Endothelial cell of hepatic sinusoid (primary cell): ENCODE measurements around the gene NR2F1.
"Not testable (repeated sequence)": the region's sequence is repeated elsewhere in the genome, so short reads cannot be mapped to it uniquely, and the experiment has no call there.

ENCODE experiments used
- in situ Hi-C: cut with HindIII; loops from 2 replicates; pipeline ENCODE4 v1.10.0; 2017; ENCODE audit warnings: low sequenced_read_pairs

NR2F1 gene

DNA sequence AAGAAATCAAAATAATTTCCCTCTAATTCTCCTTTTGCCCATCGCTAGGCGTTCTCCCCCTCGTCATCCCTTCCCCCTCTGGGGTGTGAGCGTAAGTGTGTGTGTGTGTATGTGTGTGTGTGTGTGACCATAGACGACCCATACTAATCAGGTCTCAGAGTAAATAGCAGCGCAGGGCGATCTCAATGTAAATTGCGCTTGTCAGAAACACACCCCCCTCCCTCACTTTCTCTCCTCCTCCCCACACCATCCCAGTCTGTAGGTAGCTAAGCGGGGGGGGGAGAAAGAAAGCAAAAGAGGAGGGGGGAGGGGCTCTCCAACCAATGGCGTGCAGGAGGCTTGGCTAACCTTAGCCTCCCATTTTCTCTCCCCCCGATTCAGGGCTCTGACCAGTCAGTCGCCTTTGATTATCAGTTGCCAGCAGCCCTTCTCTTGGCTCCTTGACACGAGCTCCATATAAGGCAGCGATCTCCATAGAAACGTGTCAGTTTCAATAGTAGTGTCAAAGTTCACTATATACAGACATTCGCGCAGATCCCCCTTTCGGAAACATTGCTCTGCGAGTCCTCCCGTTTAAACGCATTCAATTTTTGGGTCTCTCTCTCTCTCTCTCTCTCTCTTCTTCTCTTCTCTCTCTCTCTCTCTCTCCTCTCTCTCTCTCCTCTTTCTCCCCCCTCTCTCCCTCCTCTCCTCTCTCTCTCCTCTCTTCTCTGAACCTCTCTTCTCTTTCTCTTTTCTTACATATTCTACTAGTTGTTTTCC, at the start of gene NR2F1:
Gene NR2F1, plus strand, starts transcription at position 546 of the 762 bp plus-strand sequence. CDS start 1,802 bp downstream, outside the sequence.
- in situ Hi-C loops = no loop called here

DNA sequence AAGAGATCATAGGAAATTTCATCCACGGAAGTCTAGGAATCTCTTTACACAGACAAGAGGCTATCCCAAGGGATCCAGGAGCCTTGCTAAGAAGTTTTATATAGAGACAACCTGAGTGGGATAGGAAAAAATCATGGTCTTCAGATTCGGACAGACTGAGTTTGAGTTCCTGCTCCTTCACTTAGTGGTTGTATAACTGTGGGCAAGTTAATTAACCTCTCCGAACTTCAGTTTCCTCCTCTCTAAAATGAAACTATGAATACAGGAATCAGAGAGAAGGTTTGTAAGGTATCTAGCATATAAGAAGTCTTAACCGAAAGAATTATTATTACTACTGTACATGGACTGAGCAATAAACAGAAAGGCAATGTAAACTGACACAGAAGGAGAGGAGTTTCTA, 37.1 kb upstream of the NR2F1 start:
- in situ Hi-C loops = no loop called here

DNA sequence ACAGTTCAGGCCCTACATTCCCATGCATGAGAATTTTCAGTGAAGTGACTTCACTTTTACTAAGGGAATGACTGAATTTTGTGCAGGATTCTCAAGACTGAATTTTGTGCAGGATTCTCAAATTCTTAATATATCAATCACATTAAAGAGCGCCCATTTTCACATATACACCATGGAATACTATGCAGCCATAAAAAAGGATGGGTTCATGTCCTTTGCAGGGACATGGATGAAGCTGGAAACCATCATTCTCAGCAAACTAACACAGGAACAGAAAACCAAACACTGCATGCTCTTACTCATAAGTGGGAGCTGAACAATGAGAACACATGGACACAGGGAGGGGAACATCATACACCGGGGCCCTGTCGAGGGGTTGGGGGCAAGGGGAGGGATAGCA, 33.4 kb upstream of the NR2F1 start:
- in situ Hi-C loops = not testable (repeated sequence)

DNA sequence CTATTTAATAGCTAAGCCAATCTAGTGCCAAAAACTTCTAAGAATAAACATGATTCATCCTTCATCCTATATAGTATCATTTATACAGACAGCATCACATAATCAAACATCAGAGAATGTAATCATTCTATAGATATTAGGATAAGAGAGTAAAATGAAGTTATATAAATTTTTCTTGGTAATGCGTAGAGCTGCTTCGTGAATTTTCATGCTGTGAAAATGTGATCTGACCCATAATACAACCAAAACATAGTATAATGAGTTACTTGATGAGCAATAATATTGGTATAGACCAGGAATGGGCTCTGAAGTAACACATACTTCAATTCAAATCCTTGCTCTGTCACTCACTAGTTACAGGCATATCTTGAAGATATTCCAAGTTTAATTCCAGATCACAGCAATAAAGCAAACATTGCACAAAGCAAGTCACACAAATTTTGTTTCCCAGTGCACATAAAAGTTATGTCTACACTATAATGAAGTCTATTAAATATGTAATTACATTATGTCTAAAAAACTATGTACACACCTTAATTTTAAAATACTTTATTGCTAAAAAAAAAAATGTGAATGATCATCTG, 25.9 kb upstream of the NR2F1 start:
- in situ Hi-C loops = no loop called here

DNA sequence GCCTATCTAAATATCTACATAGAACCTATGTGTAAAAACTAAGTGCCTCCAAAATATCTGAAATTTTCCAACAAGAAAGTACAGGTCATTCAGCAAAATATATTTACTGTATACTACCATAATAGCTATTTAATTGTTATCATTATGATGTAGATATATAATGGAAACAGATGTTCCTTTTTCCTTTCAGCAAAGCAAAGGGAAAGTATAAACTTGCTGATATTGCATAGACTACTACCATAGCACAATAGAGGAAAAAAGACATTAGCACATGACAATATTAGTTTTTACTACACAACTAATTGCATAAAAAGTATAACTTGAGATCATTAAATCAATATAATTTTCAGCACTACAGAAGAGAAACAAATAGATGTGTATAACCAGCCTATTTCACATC, 16.9 kb upstream of the NR2F1 start:
- in situ Hi-C loops = no loop called here

DNA sequence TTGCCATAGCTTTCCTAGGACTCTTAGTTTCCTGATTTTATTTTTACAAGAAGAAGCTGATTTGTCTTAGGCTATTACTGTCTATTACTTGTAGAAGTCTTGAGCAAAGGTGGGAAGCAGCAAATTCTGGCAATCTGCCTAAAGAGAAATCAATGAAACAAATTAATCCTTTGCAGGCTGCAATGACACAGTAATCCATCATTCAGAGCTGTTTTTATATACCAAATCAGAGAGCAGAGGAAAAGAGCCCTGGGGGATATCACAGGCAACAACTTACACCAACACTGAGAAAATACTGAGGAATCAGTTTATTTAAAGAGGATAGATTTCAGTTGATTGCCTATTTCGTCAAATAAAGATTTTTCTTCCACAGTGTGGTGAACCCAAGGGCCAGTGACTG, 15.6 kb upstream of the NR2F1 start:
- in situ Hi-C loops = no loop called here

DNA sequence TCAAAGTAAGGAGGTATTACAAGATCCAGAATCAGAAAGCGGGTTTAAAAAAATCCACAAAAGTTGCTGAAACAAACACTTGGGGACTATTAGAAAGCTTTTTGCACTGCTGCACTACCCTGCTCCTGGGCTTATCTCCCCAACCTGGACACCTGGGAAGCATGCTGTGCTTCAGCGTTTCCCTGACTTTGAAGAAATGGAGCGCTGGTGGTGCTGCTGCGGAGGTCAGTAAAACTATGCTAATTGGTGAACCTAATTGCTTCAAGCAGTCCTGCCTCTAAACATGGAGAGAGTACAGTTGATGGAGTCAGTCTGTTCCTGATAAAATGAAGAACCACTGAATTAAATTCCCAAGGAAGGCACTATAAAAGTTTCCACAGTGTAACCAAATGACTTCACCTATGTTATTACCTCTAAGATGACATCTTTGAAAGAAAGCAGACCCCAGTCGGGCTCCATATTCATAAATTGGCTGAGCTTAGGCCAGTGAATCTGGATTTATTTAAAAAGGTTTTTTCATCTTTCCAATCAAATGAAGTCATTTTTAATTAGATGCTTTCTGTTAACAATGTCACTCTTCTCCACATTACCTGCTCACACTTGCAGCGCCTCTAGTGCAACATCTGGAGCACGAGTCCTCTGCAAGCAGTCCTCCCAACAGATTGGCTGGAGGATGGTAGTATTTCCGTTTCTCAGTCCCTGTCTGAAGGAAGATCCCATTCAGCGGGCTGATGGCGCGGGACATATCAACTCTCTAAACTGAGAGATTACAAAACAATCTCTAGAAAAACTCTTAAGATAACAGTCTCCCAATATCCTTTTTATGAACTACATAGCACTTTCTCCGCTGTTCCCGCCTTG, 13.5 kb upstream of the NR2F1 start:
- in situ Hi-C loops = no loop called here

DNA sequence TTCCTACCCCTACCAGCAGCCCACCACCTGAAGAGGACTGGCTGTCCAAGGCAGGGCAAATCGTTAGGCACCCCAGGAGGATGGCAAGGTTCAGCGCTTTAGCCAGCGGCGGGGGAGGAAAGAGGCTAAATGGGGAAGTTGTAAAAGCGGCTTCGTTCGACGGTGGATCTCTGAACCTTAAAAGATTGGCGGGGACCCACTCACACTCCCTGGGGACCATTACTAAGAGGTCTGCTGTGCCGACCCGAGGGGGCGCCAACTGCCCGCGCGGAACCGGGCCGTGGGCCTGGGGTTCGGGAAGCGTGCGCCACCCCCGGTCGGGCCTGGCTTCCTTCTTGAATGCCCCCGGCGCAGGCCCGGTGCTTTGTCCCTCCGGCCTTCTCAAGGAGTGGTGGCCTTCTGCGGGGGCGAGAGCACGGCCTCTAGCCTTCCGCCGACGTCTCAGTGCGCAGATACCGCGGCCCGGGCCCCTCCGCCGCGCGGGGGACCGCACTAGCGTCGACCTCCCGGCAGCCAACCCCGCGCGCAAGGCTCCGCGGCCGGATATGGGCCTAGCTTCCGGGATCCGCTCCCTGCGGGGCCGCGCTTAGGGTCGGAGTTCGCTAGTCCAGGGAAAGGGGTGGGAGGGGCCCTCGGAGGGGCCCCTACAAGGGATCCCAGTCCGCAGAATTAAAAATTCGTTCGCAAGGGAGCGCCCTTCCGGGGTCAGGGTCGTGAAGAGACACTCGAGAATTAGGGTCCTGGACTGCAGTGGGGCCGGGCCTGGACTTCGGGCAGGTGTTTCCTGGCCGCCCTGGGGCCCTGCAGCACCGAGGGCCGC, 12.5 kb upstream of the NR2F1 start:
- in situ Hi-C loops = no loop called here

DNA sequence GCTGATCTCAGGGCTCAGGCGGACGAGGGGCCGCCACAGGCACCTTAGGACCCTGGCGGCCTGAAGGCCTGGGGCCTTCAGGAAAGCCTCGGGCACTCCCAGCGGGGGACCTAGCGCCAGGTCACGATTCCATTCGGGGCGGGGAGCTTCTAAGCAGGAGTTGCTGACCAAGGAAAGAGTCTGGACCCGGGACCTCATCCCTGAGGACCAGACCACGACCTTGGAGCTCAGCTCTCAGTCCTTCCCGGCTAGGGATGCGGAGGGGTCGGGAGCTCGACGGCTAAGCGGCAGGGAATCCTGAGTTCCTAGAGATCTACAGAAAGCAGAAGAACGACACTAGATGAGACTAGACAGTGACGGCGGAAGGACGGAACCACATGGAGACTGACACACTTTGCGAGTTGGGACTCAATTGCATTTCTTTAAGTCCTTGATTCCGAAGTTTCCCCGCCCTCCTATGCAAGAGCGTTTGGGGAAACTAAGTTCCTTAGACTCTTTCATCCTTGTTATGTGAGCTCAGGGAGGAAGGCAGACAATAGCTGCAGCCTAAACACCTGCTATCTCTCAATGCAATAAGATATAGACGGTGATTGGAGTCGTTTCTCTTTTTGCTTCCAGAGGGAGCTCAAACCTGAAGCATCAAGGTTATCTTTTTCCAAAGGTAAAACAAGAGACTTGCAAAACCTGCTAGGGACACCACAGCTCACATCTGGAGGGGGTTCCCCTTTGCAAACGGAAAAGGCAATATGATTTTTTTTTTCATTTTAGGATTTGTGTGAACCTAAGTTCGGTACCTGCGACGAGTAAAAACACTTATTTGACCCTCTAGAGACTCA, 11.7 kb upstream of the NR2F1 start:
- in situ Hi-C loops = no loop called here

DNA sequence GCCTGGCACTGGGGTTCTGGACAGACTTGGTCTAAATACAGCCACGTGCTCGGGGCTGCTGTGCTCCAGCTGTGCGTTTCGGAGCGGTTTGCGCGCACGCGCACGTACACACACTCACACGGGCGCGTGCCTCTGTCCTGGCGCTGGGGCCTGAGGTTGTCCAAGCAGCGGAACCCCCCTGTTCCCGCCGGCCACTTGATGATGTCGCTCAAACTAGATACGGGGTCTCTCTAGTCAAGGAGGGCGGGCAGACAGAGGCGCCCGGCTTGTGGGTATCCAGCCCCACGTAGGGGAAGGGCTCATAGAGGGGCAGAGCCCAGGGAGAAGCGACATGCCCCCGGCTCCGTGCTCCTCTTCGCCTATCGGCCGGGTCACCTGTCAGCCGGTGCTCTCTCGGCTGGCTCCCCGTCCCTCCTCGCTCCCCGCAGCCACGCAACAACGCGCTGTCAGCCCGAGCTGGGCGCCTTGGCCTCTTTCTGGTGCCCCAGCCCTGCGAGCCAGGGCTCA, 10.9 kb upstream of the NR2F1 start:
- in situ Hi-C loops = no loop called here

DNA sequence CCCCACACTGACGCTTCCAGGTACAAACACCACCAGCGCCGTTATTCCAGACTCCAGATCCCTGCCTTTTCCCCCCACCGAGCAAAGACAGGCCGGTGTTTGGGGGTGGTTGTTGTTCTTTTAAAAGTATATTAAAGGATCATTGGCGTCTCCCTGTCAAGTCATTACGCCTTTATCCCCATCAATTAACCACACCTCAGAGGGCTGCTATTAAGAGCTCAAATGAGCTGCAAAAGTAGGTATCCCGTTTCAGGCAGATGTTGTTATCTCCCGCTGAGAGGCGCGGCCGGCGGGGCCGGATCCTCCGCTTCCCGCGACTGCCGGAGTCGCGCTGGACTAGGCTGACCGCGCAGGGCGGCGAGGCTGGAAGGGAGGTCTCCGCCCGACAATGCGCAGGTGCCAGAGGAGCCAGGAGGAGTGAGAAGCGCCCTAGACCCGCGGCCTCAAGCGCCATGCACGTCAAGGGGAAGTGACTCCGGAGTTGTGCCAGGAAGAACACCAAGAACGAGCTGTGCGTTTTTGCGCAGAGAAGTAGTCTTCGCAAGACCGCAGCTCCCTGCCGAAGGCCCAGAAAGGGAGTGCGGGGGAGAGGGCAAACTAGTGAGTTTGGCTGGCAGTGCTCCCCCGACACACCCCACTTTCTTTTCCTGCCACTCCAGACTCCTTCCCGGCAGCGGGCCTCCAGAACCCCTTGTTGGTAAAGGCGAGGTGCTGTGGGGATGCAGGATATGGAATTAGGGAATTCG, 10.2 kb upstream of the NR2F1 start:
- in situ Hi-C loops = no loop called here

DNA sequence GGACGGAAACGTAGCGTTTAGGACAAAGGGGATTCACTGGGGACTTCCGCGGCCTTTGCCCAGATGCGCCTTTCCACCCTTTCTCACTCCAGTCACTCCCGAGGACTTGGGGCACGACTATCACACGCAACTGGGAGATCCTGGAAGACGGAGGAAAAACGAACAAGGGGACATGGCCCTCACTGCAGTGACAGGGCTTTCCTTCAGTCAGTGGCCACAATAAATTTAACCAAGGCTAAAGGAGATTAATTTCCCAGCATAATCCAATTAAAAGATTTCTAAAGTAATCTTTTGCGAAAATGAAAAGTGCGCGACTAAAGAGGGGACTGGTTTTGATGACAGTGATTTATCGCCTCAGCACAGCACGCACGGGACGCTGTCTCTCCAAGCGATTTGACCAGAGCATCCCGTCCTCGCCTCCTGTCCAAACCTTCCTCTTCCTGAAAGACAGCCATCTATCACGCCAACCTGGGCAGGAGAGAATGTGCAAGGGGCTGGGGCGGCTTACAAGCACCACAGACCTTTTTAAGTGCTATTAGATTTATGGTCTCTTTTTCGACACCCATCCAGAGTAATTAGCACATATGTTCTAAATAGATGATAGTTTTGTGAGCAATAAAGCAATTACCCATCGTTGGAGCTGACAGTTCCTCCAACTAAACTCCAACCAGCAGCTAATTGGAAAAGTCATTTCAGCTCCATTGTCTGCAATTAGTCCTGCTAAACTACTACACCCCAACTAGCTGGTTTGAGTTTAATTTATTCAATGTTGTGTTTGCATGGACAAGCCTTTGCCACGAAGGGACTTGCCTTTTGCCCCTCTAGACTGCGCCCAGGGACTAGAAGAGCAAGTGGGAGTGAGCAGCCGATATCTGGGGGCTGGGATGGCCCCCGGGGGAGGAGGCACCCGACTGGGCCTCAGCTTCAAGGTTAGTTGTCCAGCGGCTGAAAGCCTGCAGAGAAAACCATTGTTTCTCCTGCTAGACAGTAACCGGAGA, 9.4 kb upstream of the NR2F1 start:
- in situ Hi-C loops = no loop called here

DNA sequence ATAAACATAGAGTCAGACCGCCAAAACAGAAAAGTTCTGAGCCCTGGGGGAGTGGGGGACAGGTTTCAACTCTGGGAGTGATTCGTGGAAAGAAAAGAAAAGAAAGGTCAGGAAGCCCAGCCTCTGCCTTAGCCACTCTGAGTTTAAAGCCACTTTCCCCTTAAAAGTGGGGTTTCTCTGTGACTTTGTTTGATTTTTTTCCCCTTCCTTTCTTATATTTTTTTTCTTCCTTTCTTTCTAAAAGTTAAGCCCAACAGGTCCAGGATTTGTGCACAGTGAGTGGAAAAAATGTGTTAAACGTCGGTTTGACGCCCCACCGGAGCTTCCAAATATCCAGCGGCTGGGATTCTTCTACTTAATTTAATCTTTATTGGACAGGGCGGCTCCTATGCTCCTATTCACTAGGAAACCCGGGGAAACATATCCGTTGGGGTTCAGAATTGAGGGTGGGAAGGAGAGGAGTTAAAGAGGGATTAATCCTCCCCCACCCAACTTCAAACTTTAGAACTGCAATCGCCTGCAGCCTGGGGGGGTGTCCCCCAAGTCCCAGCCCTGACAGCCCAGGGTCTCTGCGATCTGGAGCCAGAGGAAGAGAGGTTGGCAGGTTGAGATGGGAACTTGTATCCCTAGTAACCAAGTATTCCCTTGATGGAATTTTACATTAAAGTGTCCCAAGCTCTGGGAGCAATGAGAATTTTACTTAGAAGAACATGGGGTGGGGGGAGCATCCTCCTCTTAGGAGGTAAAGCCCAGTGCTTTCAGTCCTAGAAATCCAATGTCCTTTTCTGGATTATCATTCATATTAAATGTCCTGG, 8.3 kb upstream of the NR2F1 start:
- in situ Hi-C loops = no loop called here

DNA sequence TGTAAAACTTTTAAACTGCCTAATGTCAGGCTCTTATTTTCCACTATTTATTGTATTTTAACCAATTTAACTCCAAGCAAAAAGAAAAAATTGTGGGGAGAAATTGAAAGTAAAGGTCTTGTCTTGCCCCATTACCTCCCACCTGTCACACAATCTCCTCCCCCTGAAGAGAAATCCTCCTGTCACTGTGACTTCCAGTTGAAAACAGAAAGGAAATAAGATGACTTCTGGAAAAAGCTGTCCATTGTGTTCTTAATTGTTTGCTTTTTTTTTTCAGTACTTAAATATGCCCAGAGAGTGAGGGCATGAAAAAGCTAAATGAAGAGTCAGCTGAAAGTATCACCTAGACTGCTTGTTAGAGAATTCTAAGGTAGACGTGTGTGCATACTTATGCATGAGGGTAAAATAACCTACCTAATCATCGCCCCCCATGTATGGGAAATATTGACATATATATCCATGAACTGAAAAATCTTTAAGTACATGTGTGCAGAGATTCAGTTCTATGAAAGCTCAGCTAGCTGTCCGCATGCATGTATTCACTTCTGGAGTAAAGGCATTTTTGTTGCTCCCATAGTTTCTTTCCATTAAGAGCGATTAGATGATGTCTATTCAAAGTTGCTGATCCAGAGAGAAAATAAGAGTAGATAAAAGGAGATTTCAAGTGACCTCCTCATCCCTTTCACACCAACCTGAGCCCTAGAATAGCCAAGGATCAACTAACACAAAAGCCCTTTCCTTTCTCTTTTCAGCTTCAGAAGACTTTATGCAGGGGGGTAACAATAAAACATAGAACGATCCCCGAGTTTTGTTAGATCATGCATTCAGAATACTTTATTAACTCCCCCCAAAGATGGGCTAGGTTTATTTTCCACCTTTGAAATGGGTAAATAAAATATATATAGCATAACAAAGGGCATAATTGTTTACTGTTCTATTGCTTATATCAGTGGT, 7.3 kb upstream of the NR2F1 start:
- in situ Hi-C loops = no loop called here

DNA sequence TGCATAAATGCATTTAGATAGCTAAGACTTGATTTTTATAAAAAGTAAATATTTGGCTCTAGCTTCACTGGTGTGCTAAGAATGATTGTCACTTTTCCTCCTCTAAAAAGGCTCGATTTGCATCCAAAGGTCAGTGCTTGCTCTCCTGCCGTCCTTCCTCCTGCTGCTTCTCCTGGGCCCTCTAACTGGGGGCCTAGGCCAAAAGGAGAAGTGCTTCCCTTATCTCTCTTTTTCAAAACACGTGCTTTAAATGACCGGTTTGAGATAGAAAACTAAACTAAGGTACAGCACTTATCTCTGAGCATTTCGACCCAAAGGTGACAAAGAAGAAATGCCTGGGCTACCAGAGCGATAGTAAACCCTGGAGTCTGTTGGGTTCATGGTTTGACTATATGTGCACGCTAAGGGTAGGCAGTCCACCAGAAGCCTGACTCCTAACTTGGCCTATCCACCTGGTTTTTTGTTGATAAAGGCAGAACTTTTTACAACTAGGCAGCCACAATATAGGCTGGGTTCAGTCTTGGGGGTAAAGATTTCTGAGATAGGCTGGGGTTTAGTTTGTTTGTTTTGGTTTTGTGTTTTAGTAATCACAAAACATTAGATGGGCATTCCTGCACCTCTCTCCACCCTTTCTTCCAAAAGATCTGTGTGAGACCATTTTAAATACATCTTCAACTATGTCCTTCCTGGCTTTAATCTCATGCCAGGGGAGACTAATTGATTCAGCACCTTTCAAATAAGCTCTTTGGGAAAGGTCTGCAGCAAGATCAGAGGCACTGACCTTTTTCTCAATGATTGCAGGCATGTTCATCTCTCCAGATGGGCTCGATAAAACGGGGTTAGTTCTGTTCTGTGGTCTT, 5.8 kb upstream of the NR2F1 start:
- in situ Hi-C loops = no loop called here
